Activated CD4-positive, CD25-positive, alpha-beta regulatory T cell (primary cell): ENCODE data around the gene EML4.
"Not testable (repeated sequence)": the region's sequence is repeated elsewhere in the genome, so short reads cannot be mapped to it uniquely, and the experiment has no call there.

Experiments
- DNase-seq, 4 experiments: peaks; one replicate each; lab custom pipeline; 2025; lab: John Stamatoyannopoulos, UW

Gene EML4

DNA sequence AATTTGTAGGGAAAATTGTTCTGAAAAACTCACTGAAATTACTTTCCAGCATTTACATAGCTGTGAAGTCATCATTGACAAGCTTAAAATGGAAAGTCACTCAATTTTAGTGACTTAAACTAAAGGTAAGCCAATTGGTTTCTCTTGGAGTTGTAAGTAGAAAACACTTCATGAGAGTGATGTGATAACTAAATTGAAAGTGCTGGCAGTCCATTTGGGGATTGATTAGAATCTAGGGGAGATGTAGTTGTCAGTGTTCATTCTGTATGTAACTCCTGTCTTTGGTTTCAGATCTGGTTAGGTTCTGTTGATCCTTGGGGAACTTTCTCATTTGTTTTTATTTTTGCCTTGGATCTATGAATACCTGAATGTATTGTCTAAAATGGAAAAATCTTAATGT lies 138.0 kb downstream of the EML4 start:
- DNase-seq, result no peak

DNA sequence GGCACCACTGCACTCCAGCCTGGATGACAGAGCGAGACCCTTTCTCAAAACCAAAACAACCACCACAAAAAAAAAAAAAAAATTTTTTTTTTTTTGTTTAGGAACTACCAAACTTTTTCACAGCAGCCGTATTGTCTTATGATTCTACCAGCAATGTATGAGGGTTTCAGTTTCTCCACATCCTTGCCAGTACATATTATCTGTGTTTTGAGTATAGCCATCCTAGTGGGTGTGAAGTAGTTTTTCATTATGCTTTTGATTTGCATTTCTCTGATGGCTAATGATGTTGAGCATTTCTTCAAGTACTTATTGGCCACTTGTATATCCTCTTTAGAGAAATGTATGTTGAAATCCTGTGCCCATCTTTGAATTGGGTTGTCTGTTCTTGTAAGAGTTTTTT lies 140.2 kb downstream of the EML4 start:
- DNase-seq, result no peak

DNA sequence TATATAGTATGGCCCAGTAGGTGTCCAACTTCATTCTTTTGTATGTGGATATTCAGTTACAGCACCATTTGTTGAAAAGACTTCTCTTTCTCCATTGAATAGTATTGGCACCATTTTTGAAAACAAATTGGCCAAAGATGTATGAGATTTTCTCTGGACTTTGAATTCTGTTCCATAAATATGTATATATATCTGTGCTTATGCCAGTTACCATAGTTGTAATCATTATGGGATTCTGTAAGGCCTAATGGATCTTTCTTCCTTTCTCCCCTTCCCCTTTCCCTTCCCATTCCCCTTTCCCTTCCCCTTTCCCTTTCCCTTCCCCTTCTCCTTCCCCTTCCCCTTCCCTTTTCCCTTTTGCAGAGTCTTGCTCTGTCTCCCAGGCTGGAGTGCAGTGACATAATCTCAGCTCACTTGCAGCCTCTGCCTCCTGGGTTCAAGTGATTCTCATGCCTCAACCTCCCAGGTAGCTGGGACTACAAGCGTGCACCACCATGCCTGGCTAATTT lies 140.9 kb downstream of the EML4 start:
- DNase-seq, result no peak

DNA sequence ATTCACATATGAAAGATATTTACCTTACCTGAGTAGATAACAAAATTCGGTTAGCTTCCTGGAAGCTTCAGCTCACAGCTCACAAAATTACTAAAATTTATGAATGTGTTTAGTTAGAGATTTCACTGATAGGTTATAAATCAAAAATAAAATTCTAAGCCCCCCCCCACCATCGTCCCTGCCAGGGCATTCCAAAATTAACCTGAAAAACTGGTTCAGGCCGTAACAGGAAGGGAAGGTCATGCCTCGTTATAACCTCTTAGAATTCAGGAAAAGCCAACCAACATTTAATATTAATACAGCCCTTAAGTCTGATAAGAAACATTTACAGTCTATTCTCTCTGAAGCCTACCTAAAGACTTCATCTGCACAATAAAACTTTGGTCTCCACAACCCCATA lies 143.0 kb downstream of the EML4 start:
- no peak for DNase-seq

DNA sequence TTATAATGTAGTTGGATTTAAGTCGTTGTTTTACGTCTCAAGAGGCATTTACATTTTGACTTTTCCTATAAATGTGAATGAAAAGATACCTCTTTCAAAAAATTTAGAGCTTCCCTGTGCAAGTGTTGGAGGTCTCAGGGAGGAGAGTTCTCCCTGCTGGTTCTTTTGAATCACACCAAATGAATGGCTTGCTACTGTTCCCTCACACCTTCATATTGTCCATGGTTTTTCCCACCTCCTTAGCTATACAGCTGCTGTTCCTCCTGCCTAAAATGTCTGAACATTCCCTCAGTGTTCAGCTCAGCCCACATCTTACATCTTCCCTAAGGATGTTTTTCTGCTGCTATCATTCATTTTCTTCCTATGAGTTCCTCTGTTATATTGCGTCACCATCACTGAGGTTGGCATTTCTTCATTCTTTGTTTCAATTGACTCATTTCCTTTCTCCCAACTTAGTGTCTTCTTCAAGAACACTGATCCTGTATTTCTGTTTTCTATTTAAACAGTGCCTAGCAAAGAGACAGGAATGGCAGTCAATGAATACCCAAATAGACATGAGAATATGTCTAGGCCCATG lies 145.8 kb downstream of the EML4 start:
- DNase-seq, result no peak

DNA sequence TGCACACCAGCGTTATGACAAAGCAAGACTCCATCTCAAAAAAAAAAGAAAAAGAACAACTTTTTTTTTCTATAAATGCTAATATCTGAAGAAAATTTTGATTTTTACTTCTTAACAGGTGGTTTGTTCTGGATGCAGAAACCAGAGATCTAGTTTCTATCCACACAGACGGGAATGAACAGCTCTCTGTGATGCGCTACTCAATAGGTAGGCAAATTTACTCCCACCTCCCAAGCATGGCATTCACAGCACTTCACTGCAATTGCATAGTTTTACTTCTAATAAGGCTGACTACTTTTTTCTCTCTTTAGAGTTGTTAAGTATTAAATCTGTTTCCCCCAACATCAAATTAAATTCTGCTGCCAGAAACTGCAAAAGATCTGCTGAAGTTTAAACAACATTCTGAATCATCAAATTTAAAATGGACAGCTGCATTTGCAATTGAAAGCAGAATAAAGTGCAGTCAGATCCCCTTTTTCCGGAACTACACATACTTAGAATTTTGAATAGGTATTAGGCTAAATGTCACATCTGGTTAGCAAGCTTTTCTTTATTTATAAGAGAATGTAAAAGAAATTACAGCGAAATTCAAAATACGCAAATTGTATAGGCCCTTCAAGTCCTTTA lies 146.8 kb downstream of the EML4 start:
- no peak for DNase-seq

DNA sequence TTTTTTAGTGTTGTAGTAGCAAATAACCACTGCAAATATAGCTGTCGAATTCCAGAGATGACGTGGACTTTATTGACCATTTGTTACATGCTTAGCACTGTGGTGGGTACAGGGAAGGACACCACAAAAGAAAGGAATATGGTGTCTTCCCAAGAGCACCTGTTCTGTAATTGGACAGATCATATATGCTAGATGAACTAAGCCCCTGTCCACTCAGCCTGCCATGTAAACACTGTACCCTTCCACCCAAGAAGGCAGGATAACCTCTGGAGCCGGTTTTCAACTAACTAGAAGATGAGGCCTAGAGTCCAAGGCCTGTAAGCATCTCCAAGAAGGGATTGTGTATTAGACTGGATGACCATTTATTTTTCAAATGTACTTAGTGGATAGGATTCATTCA lies 147.8 kb downstream of the EML4 start:
- DNase-seq, result no peak

DNA sequence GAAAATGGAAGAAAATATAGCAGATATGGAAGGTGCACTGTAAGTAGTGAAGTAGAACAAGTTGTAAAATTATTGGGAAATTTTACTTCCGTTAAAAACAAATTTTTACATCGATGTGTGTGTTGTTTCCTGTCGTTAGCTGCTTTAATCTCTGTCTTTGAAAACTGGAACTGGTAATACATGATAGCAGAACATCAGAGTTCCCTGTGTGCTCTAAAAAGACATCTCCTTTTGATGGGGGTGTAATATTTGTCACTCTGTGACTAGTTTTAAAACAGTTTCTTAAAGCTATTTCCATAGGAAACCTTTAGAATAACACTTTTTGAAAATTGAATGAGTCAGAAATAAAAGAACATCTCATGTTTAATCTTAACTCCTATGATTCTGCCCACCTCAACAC lies 148.3 kb downstream of the EML4 start:
- no peak for DNase-seq

DNA sequence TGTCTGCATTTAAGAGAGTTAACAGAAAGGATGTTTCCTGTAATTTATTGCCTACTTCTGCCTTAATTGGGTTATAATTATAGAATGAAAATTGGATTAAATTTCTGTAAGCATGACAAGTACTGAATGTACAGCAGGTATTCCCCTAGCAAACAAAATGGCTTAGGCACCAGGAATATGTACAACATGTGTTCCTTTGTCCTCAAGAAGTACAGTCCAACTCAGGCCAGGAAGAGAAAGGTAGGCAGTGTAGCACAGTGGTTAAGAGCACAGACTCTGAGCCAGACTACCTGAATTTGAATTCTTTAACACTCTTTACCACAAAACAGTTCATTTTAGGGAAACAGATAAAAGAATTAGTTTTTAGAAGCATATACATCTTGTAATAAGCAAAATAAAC lies 148.8 kb downstream of the EML4 start:
- no peak for DNase-seq

DNA sequence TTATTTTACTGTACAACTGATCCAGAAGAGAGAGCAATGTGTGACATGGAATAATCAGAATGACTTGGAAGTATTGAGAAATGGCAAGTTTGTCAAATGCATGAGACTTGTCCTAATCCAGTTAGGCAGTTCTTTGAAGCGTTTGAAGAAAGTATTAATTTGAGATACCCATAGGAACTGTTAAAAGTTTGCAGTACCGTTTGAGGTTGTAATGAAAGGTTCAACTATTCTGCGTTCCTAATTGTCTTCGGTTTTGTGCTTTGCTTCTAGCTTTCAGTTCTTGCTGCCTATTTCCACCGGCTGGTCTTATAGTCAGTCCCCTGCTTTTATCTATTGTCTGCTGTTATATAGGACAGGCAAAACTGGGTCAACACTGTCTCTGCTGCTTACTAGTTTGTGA lies 150.1 kb downstream of the EML4 start:
- DNase-seq, result no peak

DNA sequence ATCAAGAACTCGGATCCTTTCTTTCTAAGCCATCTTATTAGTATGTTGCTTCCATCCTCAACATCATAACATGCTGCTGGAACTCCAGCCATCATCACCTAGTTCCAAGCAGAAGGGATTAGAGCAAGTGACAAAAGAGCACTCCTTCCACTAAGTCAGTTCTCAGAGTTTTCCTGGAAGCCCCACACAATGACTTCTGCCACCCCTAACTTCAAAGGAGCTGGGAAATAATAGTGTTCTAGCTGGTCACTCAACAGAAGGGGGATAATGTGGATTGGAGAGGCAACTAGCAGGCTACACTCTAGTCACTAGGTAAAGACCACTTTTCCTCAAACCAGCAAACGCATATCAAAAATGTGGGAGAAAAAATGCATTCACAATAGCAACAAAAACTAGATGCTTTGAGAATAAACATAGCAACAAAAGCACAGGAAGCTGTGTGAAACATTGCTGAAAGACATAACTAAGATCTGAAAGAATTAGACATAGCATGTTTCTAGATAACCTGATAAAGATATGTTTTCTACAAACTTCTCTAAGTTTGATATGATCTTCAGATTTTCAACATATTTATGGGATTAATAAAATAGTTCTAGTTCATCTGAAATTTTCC lies 152.4 kb downstream of the EML4 start:
- no peak for DNase-seq

DNA sequence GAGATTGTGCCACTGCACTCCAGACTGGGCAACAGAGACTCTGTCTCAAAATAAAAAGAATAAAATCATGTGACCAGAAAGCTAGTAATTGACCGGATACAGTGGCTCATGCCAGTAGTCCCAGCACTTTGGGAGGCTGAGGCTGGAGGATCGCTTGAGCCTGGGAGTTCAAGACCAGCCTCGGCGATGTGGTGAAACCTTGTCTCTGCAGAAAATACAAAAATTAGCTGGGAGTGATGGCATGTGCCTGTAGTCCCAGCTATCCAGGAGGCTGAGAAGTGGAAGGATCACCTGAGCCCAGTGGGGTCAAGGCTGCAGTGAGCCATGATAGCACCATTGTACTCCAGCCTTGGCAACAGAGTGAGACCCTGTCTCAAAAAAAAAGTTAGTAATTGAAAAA lies 155.1 kb downstream of the EML4 start:
- no peak for DNase-seq

DNA sequence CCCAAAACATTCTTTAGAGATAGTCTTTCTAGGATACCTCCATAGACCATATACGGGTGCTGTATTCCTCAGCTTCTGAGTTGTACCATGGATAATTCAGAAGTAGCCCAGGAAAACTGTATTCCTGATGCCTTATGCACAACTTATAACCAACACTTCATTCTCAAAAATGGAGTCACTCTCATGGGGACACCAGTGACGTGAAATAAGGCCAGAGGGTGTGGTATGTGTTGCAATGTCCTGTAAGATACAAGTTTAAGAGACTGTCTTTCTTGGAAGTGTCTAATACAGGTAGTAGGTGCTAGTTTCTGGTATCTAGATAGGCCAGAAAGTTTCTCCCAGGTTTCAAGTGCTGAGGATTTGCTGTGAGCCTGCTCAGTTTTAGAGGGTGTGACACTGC lies 155.8 kb downstream of the EML4 start:
- no peak for DNase-seq

DNA sequence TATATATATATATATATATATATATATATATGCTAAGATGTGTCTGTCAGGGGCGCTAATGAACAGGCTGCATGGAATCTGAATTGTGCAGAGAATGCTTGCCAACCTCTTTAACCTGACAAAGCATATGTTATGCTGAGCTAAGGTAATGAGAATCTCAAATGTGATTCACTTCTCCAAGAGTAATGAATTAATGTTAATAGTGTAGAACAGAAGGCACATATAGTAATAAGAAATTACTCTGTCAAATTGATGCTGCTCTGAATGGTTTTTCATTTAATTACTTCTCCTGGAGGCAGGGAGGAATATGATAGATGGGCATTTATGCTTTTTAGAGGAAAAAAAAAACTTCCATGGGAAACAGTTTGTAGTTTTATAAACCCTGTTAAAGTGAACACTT lies 156.5 kb downstream of the EML4 start:
- no peak for DNase-seq

DNA sequence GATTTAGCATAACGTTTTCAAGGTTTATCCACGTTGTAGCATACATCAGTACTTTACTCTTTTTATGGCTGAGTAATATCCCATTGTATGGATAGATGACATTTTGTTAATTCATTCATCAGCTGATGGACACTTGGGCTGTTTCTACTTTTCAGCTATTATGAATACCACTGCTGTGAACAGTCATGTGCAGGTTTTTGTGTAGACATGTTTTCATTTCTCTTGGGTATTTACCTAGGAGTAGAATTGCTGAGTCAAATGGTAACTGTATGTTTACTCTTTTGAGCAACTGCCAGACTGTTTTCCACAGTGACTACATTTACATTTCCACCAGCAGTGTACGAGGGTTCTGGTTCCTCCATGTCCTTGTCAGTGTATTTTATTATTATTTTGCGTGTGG lies 158.0 kb downstream of the EML4 start:
- no peak for DNase-seq

DNA sequence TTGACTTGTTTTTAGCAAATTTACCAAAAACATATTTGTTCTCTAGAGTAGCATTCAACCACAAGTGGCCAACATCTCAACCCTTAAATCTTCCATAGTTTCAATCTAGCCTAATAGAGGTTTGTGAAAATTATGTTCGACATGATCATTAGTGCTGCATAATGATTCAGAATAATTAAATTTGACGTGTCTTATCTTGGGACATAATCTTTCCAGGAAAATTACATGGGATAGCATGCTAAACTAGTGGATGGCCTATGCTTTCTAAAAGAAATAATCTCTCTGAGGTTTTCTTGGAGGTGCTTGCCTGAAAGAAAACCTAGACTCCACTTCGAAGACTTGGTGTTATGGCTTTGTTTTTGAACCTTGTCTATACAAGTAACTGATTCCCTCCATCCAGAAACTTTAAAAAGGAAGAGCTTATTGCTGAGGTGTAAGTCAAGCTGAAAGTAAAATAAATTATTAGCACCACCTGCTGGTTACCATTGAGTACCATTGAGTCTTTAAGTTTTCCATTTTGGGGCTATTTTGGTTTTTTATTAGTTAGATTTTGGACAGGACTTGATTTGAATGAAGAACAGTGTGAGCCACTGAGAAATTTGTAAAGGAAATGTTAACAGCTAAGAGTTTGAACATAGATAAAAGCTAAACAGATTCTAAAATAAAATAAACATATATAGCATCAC lies 159.1 kb downstream of the EML4 start:
- no peak for DNase-seq

DNA sequence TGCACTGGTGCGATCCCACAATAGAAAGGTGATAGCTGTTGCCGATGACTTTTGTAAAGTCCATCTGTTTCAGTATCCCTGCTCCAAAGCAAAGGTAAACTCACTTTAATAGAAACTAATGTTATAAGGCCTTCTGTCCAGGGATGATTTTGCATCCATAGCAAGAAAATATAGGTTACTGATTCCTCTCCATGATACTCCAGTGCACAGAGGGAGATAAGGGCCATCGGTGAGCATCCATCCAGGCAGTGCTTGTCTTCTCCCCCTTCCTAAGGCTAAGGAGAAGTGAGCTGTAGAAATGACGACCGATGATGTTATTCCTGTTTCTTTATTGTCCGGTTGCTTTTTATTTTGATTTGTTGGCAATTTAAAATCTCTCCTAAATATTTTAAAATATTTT lies 159.8 kb downstream of the EML4 start:
- no peak for DNase-seq

DNA sequence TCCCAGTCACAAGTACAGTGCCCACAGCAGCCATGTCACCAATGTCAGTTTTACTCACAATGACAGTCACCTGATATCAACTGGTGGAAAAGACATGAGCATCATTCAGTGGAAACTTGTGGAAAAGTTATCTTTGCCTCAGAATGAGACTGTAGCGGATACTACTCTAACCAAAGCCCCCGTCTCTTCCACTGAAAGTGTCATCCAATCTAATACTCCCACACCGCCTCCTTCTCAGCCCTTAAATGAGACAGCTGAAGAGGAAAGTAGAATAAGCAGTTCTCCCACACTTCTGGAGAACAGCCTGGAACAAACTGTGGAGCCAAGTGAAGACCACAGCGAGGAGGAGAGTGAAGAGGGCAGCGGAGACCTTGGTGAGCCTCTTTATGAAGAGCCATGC lies 160.6 kb downstream of the EML4 start:
- no peak for DNase-seq

DNA sequence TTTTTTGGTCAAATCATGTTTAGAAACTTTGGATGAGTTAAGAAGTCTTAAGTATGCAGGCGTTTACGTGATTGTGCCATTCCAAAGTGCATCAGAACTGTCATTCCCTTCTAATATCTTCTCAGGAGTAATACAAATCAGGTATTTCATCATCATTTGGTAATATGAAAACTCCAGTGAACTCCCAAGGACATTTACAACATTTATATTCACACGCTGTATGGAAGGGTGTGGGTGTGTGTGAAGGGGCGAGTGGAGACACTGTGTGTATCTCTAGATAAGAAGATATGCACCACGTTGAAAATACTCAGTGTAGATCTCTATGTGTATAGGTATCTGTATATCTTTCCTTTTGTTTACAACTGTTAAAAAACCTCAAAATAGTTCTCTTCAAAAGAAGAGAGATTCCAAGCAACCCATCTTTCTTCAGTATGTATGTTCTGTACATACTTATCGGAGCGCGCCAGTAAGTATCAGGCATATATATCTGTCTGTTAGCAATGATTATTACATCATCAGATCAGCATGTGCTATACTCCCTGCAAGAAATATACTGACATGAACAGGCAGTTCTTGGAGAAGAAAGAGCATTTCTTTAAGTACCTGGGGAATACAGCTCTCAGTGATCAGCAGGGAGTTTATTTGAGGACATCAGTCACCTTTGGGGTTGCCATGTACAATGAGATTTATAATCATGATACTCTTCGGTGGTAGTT lies 162.6 kb downstream of the EML4 start:
- DNase-seq, result no peak

DNA sequence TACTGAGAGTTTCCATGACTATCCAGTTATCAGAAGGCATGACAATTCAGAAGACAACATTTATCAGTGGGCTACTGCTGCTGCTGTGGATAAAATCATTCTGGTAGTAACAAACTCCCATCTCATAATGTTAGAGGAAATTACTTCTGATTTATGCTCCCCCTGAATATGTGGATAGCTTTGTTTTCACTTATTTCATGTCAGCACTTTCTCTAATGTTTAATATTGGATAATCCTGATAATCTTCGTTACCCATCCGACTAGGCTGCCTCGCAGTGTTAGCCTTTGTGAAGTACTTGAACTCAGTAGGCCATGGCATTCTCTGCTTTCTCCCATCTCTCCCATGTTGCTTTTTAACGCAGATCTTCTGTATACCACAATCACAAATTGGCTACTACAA lies 163.4 kb downstream of the EML4 start:
- DNase-seq, result no peak

DNA sequence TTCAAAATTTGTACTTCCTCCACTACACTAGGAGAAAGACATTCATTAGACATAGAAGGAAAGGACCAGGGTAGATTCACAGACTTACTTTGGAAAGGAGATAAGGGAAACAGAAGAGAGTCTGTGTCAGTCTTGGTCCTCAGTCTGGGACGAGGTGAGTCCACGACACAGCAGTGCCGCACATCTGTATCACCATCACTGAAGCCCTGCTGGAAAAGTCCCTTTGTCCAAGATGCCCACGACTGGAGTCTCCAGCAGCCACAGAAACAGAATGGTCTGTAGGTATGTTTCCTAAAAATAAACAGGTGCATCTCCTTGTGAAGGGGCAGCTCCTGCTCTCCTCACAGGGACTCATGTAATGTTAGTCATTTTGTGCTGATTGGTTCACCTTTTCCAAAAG lies 164.4 kb downstream of the EML4 start:
- DNase-seq, result no peak

DNA sequence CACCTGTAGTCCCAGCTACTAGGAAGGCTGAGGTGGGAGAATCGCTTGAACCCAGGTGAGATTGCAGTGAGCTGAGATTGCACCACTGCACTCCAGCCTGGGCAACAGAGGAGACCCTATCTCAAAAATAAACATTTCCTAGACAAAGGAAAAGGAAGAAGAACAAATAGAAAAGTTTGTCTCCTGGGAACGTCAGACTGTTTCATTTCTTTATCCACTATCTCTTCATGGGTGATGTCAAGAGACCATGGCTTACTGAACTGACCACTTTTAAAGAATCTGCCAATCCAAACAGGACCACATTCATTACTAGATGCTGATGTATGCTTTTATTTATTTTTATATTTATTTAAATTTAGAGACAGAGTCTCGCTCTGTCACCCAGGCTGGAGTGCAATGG lies 165.1 kb downstream of the EML4 start:
- no peak for DNase-seq

DNA sequence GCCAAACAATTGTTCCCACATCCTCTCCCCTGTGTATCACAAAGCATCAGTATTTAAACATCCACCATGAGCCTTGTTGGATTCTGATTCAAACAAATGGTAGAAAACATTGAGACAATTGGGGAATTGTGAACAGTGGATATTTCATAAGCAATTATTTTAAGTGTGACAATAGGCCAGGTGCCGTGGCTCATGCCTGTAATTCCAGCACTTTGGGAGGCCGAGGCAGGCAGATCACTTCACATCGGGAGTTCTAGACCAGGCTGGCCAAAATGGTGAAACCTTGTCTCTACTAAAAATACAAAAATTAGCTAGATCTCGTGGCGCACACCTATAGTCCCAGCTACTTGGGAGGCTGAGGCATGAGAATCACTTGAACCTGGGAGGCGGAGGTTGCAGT lies 165.7 kb downstream of the EML4 start:
- not testable (repeated sequence) for DNase-seq
